ENCODE data around the gene RFC4. TPM values are rescaled to one million over a fixed set of nuclear protein-coding genes. Genes with fewer than 3 reads are reported as not detected.

RFC4 gene
- total and polyA plus RNA-seq, 9 of the 15 experiments (the other 6 are each of a cell fraction or from before 2014, with no cell fraction given): 105 to 227 (median 180) TPM

DNA sequence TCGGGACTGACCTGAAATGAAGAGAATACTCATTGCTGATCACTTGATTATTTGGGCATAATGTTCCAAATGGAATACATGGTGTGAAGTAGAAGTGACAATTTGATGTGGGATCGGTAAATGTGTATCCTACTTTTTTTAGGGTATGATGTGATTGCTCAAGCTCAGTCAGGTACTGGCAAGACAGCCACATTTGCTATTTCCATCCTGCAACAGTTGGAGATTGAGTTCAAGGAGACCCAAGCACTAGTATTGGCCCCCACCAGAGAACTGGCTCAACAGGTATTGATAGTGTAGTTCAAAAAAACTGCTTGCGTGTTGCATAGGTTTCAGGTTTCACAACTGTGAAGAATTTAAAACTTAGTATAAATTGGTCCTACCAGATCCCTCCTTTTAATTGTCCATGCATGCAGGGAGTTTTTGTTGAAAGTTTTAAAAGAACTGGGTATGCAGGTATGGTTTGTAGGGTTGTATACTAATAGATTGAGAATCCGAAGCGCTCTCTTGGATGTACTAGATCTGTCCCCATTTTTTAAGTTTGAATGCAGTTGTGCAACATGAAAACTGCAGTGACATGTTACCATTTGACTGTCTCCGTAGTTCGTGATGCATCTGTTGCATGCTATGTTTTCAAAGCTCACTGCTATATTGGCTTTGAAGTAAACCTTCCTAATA, 21.3 kb downstream of the RFC4 start (continued):
- TF ChIP-seq MGA (IDR thresholded peaks at IDR 0.05): no peak
- no peak for TF ChIP-seq ZBTB8A (IDR thresholded peaks at IDR 0.05; ENCODE audit: partially characterized antibody)
- peak; percentile 73 for TF ChIP-seq EWSR1 (IDR thresholded peaks at IDR 0.05; ENCODE audit: borderline replicate concordance, low read depth, partially characterized antibody)
- TF ChIP-seq TRIM24 (IDR thresholded peaks at IDR 0.05): no peak
- no peak for TF ChIP-seq AFF4 (CRISPR knock-in tag; IDR thresholded peaks at IDR 0.05)
- TF ChIP-seq POLR2AphosphoS2 (IDR thresholded peaks at IDR 0.05; ENCODE audit: low read length): no peak
- TF ChIP-seq TCF7 (IDR thresholded peaks at IDR 0.05; ENCODE audit: borderline replicate concordance): no peak
- TF ChIP-seq CEBPB (tag; IDR thresholded peaks at IDR 0.05): peak; percentile 53
- no peak for TF ChIP-seq ZNF780A (CRISPR knock-in tag; IDR thresholded peaks at IDR 0.05)
- no peak for TF ChIP-seq HDAC2 (IDR thresholded peaks at IDR 0.05)
- 0 out of 2 replicates have a peak, but pooled peaks have one; percentile 2 for TF ChIP-seq NCOA6 (IDR thresholded peaks at IDR 0.05)
- no peak for TF ChIP-seq SREBF2 (CRISPR knock-in tag; IDR thresholded peaks at IDR 0.05)
- TF ChIP-seq ZNF584 (CRISPR knock-in tag; IDR thresholded peaks at IDR 0.05; ENCODE audit: low read depth): no peak
- TF ChIP-seq POLR2G (IDR thresholded peaks at IDR 0.05; ENCODE audit: low read depth, low read length): peak; percentile 70

All from K562 (cell line).